Measurements from ENCODE around the gene ZEB1.

ZEB1 gene

DNA sequence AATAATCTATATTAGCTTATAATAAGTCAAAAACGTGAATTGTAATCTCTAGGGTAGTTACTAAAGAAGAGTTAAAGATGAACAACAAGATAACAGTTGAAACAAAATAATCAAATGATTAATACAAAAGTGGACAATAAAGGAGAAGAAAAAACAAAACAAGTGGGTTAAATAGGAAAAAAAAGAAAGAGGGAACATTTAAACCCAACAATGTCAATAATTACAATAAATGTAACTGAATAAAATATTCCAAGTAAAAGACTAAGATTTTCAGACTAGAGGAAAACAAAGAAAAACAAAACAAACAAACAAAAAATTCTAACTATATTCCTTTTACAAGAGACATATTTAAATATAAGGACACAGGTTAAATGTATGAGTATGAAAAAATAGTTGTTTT lies 38.0 kb upstream of the ZEB1 start:
- Histone ChIP-seq H3K9me2 (replicated peaks; ENCODE audit: insufficient read depth, low read length) (no peaks in the 10 kb centered on the region), H3K4me2 (ENCODE audit: low read depth, low read length, poor library complexity, severe bottlenecking) (no peak overlapping the region), H3K79me2 (ENCODE audit: insufficient read depth, low read length) (no peaks in the 10 kb centered on the region), H2AFZ (ENCODE audit: low read depth, low read length, severe bottlenecking) (no peak overlapping the region), H3F3A (ENCODE audit: insufficient read depth) (no peaks in the 10 kb centered on the region), H3K9me3 (ENCODE audit: insufficient read depth, low read length) (no peaks in the 10 kb centered on the region), H3K9ac (ENCODE audit: low read length) (no peak overlapping the region), H4K20me1 (ENCODE audit: low read depth, low read length) (no peaks in the 10 kb centered on the region), H3K4me3 (ENCODE audit: insufficient read depth, low read length, poor library complexity, severe bottlenecking) (no peak overlapping the region), H3K27ac (ENCODE audit: low read depth, low read length) (no peak overlapping the region), H3K36me3 (ENCODE audit: low read length) (no peaks in the 10 kb centered on the region), H3K27me3 (ENCODE audit: low read length) (no peaks in the 10 kb centered on the region)
- TF ChIP-seq CTCF (IDR thresholded peaks at IDR 0.05; ENCODE audit: insufficient read depth, low read length, poor library complexity, severe bottlenecking) (no peak), EZH2phosphoT487 (conservative IDR thresholded peaks at IDR 0.05; ENCODE audit: low read length) (no peak)

- no peaks in the 10 kb centered on the region for H4K20me1 ChIP-seq (ENCODE audit: low read depth, low read length)
- no peak overlapping the region for H3K4me3 ChIP-seq (ENCODE audit: insufficient read depth, low read length, poor library complexity, severe bottlenecking)
- H3K9ac ChIP-seq (ENCODE audit: low read length): no peak overlapping the region
- H3K27ac ChIP-seq (ENCODE audit: low read depth, low read length): no peak overlapping the region
- H3K79me2 ChIP-seq (ENCODE audit: insufficient read depth, low read length): no peaks in the 10 kb centered on the region
- H3K27me3 ChIP-seq (ENCODE audit: low read length): no peaks in the 10 kb centered on the region
- H3K9me3 ChIP-seq (ENCODE audit: insufficient read depth, low read length): no peaks in the 10 kb centered on the region
- no peaks in the 10 kb centered on the region for H3K9me2 ChIP-seq (replicated peaks; ENCODE audit: insufficient read depth, low read length)
- no peaks in the 10 kb centered on the region for H3K36me3 ChIP-seq (ENCODE audit: low read length)
- H3K4me2 ChIP-seq (ENCODE audit: low read depth, low read length, poor library complexity, severe bottlenecking): no peak overlapping the region
- TF ChIP-seq CTCF (IDR thresholded peaks at IDR 0.05; ENCODE audit: insufficient read depth, low read length, poor library complexity, severe bottlenecking) (no peak), EZH2phosphoT487 (conservative IDR thresholded peaks at IDR 0.05; ENCODE audit: low read length) (no peak)
- no peak overlapping the region for H2AFZ ChIP-seq (ENCODE audit: low read depth, low read length, severe bottlenecking)
- H3F3A ChIP-seq (ENCODE audit: insufficient read depth): no peaks in the 10 kb centered on the region
These were observed 31.0 kb upstream of the ZEB1 start for GRCh38 chr10:31288001-31288400.

DNA sequence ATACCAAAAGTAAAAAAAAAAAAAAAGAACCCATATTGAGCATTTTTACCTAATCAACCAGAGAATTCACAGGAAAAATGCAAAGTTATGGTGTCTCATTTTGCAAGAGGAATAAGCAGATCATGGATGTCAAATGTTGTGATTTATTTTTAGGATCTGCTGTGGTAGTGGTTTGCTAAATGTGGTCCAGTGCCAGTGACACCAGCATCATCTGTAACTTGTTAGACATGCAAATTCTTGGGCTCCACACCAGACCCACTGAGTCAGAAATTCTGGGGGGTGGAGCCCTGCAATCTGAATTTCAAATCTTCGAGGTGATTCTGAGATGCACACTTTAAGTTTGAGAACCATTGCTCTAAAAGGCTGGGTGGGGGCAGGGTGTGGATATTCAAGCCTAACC lies 30.1 kb upstream of the ZEB1 start:
- Histone ChIP-seq H3K9me2 (replicated peaks; ENCODE audit: insufficient read depth, low read length) (no peaks in the 10 kb centered on the region), H3K36me3 (ENCODE audit: low read length) (no peaks in the 10 kb centered on the region), H3K4me2 (ENCODE audit: low read depth, low read length, poor library complexity, severe bottlenecking) (no peak overlapping the region), H3K79me2 (ENCODE audit: insufficient read depth, low read length) (no peaks in the 10 kb centered on the region), H3K9ac (ENCODE audit: low read length) (no peak overlapping the region), H3K27ac (ENCODE audit: low read depth, low read length) (no peak overlapping the region), H2AFZ (ENCODE audit: low read depth, low read length, severe bottlenecking) (no peak overlapping the region), H3K4me3 (ENCODE audit: insufficient read depth, low read length, poor library complexity, severe bottlenecking) (no peak overlapping the region), H3F3A (ENCODE audit: insufficient read depth) (no peaks in the 10 kb centered on the region), H3K9me3 (ENCODE audit: insufficient read depth, low read length) (no peaks in the 10 kb centered on the region), H3K27me3 (ENCODE audit: low read length) (no peaks in the 10 kb centered on the region), H4K20me1 (ENCODE audit: low read depth, low read length) (no peaks in the 10 kb centered on the region)
- TF ChIP-seq EZH2phosphoT487 (conservative IDR thresholded peaks at IDR 0.05; ENCODE audit: low read length): no peak
- no peak for TF ChIP-seq CTCF (IDR thresholded peaks at IDR 0.05; ENCODE audit: insufficient read depth, low read length, poor library complexity, severe bottlenecking)

DNA sequence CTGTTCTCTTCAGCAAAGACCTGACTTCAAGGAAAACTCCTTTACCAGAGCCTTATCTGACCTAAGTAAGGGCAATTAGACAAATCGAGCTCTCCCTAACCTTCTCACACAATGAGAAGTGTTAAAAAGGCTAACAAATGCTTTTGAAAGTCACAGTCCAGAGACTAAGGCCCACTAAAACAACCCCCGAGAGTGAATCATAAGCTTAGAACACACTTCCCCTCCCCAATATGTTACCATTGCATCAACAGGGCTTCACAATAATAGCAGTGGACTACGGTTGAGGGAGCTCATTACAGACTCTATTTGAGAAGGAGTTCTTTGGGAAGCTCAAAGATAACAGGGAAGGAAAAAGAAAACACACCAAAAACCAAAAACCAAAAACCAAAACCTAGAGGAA lies 28.6 kb upstream of the ZEB1 start:
- no peaks in the 10 kb centered on the region for H3K9me3 ChIP-seq (ENCODE audit: insufficient read depth, low read length)
- no peak overlapping the region for H3K9ac ChIP-seq (ENCODE audit: low read length)
- no peak overlapping the region for H3K4me3 ChIP-seq (ENCODE audit: insufficient read depth, low read length, poor library complexity, severe bottlenecking)
- H2AFZ ChIP-seq (ENCODE audit: low read depth, low read length, severe bottlenecking): no peak overlapping the region
- no peaks in the 10 kb centered on the region for H3F3A ChIP-seq (ENCODE audit: insufficient read depth)
- no peaks in the 10 kb centered on the region for H3K9me2 ChIP-seq (replicated peaks; ENCODE audit: insufficient read depth, low read length)
- no peak for TF ChIP-seq EZH2phosphoT487 (conservative IDR thresholded peaks at IDR 0.05; ENCODE audit: low read length)
- TF ChIP-seq CTCF (IDR thresholded peaks at IDR 0.05; ENCODE audit: insufficient read depth, low read length, poor library complexity, severe bottlenecking): no peak
- H3K27me3 ChIP-seq (ENCODE audit: low read length): no peaks in the 10 kb centered on the region
- H3K79me2 ChIP-seq (ENCODE audit: insufficient read depth, low read length): no peaks in the 10 kb centered on the region
- H3K4me2 ChIP-seq (ENCODE audit: low read depth, low read length, poor library complexity, severe bottlenecking): no peak overlapping the region
- H3K27ac ChIP-seq (ENCODE audit: low read depth, low read length): no peak overlapping the region
- H3K36me3 ChIP-seq (ENCODE audit: low read length): no peaks in the 10 kb centered on the region
- no peaks in the 10 kb centered on the region for H4K20me1 ChIP-seq (ENCODE audit: low read depth, low read length)
